GM19397 (cell line): Measurements from ENCODE around the gene CPNE2.
A peak's percentile ranks its signal among the peaks of the same experiment; 100 is the strongest.
"Not testable (repeated sequence)": the region's sequence is repeated elsewhere in the genome, so short reads cannot be mapped to it uniquely, and the experiment has no call there.

Experiments
- ATAC-seq: cut with Tn5 transposase; IDR thresholded peaks from one replicate; pipeline ENCODE4 v1.9.1; 2021; ENCODE audit warnings: mild to moderate bottlenecking, moderate library complexity; ENCODE audit not compliant: unreplicated experiment

The CPNE2 gene

DNA sequence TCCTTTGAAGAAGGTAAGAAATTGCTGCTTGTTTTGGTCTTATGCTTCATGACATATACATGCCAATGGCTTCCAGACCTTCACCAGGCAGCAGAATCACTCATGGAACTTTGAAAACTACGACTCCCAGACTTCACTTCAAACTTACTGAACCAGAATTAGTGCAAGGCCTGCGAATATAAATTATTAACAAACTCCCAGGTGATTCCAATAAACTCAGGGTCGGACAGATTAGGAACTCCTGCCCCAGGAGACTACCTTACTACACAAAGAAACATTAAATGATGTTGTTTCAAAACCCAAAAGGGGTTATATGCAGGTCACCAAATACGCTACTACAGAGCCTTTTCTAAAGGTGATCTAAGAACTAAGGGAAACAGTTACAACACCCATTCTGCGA, 73.1 kb downstream of the CPNE2 start:
- ATAC-seq, result no peak

DNA sequence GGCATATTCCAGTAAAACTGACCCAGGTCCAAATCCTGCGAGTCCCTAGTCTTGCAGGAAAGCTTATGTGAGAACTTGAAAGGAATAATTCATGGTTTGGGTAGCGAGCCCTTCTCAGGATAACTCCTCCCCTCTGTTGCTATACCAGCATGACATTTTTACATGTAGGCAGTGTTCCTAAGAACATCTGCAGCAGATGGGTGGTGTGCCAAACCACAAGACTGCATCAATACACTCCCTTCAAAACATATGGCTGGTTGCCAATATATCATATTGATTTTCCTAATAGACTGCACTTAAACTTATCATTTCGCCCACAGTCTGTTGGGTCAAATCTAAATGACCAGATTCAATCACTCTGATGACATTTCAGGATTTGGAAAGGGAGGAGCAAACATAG, 73.6 kb downstream of the CPNE2 start:
- ATAC-seq, result no peak

DNA sequence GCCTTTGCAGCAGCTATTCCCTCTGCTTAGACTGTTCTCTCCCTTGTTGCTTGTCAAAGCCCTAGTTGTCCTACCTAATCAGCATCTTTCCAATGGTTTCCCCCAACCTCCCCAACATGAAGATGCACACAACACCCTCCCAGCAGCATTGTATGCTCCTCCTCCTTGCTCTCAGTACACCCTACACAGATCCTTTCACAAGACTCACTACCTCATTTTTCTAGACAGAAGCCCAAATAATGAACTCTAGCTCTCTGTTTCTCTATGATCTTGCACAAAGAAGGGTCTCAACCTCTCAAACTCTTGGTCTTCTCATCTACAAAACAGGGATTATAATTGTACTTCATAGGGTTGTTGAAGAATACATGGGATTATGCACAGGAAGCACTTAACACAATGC, 74.1 kb downstream of the CPNE2 start:
- ATAC-seq, result no peak

DNA sequence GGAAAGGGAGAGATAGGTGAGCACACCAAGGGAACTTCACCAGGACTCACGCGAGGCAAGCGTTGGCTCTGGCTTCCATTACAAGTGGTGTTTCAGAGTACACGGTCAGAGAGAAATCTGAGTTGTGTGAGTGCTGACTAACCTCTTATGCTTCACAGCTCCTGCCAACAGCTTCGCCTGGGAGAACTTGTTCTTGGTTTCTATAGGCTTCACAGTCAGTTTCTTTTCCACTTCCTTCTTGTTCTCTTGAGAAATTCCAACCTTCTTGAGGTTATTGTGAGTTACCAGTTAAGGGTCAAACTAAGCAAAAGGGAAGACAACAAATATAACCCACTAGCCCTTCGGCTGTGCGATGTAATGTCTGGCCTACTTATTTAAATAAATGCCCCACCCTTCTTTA, 74.6 kb downstream of the CPNE2 start:
- no peak for ATAC-seq

DNA sequence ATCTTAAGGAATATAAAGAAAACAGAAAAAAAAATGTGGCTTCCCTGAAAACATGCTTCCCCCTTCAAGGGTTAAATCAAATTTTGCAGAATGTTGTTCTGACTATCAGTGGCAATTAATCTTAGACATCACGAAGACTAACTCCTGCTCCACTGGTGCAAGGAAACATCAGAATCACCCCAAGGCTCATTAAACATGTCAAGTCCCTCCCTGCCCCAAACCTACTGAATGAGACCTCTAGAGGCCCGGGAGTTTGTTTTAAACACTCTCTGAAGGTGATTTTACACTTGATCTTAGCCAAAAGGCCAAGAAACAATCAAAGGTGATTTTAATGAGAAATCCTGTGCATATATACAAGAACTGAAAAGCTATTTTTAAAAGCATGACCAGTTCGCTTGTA, 75.2 kb downstream of the CPNE2 start:
- ATAC-seq, result no peak

DNA sequence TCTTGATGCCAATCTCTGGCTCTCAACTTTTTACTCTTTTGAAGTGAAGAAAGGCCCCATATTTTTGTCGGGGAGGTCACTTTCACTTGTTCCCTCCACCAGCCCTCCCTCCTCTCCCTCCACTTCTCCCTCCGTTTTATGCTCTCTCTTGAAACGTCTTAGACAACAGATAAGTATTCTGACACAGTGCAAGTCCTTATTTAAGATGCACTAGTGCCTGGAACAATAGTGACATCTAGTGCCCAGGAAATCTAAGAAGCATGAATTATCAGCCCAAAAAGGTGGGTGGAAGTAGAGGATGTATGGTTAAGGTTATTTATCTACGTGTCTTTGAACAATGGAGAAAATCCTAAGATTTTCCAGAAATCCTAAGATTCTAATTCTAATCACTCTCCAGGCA, 75.6 kb downstream of the CPNE2 start:
- no peak for ATAC-seq

DNA sequence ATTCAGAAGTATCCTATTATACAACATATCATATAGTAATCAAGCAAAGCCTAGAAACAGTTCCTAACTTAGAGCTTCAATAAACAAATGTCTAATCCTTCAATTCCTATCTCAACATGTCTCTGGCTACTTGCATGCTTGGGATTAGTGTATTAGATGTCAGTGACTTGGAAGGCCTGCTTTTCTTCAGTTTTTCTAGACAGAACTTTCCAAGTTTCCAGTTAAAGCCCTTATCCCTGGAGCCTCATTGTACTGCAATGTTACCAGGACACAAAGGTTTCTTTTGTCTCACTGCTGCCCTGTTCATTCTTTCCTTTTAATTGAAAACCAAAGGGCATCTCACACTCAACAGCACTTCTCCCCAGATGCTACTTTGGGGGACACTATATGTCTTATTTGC, 76.9 kb downstream of the CPNE2 start:
- no peak for ATAC-seq

DNA sequence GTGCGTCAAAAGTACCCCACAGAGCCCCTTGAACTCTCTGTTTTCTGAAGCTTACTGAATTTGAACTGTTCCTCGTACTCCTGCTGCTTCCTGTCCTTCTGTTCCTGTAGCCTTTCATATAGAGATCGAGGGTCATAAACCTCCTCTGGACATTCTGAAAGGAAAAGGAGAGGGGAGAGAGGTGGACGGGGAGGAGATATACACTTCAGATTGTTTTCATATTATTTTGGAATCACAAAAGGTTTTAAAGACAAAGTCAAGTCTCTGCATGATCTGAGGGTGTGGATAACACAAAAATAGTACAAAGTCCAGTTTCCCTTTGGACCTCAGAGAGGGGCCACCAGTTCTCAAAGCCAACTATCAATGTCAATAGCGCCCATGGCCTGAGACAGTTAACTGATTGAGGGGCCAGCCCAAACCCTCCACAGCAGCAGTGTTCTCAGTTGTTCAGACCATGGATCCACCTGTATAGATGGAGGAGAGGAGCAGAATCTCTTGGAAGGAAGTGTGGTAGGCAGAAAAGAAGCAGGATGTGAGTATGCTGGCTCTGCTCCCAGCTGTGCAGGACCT, 80.4 kb downstream of the CPNE2 start:
- ATAC-seq, result no peak

DNA sequence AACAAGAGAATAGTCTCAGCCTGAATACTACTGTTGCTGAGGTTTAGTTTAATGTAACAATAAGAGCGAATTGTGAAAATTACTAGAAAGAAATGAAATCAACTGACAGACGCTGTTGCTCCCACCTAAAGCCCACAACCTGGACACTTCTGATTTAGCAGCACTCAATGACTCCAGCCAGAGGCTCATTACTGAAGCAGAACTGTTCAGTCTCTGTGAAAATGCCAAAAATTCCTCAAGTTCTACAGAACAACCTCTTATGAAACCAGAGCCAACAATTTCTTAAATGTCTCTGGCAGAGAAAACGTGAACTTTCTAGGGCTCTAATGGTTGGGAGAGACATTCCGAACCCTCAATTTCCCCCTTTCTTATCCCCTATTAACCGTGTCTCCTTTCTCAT, 83.5 kb downstream of the CPNE2 start:
- no peak for ATAC-seq

DNA sequence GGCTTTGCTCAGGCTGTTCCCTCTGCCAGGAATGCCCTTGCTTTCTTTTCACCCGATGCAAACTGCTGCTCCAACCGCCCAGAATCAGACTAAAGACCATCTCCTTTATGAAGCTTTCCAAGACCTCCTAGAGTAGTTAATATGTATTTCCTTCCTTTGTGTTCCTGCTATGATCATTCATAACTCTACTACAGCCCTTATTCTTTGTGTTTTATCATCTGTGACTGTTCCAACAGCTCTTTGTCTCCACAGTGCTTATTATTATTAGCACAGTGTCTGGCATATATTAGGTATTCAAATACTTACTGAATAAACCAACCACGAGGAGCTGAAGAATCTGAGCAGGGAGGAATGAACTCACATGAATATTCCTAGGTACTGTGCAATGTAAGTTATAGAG, 85.8 kb downstream of the CPNE2 start:
- no peak for ATAC-seq

DNA sequence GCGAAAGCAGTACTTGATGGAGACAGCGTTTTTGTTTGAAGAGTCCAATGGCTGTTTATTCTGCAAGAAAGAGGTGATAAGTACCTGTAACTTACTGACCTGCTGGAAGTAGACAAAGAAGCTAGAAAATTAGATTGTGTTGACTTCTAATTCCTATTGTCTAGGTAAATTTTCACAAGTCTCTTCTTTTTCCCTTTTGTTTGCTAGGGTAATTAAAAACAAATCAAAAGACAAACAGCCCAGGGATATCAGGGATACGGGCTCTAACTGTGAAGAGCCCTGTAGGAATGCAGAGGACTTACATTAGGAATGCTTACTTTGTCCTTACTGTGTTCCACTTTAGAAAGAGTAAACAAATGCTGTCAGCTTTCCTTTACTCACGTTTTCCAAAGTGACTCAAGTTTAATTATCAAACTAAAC, 86.4 kb downstream of the CPNE2 start:
- ATAC-seq, result no peak

DNA sequence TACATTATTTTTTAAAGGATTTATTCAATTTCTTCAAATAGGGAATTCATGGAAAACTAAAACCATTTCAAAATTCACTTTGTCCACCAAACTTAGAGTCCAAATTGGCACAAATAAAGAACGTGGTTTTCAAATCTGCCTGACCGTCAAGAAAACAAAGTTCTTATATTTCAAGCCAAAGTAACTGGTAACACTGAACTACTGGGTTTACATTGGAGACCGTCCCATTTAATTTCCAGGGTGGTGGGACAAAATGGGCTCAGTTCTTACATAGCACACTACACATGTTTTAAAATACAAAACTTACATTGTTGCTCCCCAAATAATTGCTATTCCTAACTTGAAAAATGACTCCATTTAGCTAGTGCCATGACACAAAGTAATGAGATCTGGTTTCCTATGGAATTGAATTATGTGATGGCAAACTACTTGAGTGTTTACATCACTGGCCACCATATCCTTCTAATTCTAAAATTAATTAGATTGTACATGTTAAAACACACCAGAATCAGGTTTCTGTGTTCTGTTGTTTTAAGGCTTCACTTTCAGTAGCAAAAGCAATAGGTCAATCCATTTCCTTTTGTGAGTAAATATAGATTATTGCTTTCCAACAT, 86.9 kb downstream of the CPNE2 start:
- no peak for ATAC-seq

DNA sequence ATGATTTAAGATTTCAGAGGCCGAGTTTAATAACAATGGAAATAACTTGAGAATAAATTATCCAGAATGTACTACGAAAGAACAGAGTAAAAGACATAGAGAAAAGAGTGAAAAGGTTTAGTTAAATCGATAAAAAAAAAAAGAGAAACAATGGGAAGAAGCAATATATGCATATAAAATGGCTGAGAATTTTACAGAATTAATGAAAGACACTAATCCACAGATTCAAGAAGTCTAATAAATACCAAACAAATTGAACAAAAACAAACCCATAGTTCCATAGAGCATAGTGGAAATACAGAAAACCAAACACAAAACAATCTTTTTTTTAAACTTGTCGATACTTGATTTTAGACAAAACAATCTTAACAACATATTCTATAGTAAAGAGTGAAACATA, 91.7 kb downstream of the CPNE2 start:
- ATAC-seq, result no peak

DNA sequence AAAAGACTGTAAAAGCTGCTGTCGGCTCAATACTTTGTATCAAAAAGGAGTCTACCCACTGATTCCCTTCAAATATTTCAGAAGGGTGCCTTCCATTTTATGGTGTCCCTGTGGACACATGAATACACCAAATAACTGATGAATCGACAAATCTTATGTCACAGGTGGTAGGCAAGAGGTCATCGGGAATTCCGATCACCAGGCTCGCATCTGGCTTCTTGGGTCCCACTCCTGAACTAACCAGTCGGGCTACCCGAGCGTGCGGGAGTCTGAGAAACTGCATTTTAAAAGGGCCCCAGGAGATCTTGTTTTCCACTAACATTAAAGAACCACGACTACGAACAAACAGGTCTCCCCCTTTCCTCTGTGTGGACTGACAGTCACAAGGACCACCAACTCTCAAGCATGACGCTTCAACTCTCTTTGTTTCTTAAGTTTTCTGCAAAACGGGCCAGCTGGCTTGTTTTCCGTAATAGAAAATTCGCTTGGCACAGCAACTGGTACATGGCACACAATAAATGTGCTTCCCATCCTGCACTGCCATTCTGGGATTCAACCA, 92.6 kb downstream of the CPNE2 start:
- ATAC-seq, result no peak

DNA sequence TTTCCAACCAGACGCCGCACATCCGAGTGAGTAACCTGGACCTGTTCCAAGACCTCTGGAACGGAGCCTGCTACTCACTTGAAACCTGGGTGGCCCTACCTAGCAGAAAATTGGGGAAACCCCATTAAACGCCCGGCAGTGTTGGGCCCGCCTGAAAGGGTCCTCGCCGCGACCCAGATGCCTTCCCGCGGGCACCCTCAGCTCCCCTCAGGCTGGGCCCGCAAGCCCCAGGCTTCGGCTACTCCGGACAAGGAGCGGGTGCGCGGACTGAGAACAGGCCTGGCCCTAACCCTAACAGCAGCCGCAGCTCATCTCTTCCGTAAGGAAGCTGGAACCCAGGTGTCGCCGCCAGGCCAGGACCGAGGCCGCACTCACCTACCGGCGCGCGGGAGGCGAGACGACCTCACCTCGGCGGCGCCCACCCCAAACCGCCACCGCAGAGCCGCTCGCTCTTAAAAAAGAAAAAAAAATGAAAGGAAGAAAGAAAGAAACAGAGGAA, 93.1 kb downstream of the CPNE2 start:
- peak; percentile 34 for ATAC-seq

DNA sequence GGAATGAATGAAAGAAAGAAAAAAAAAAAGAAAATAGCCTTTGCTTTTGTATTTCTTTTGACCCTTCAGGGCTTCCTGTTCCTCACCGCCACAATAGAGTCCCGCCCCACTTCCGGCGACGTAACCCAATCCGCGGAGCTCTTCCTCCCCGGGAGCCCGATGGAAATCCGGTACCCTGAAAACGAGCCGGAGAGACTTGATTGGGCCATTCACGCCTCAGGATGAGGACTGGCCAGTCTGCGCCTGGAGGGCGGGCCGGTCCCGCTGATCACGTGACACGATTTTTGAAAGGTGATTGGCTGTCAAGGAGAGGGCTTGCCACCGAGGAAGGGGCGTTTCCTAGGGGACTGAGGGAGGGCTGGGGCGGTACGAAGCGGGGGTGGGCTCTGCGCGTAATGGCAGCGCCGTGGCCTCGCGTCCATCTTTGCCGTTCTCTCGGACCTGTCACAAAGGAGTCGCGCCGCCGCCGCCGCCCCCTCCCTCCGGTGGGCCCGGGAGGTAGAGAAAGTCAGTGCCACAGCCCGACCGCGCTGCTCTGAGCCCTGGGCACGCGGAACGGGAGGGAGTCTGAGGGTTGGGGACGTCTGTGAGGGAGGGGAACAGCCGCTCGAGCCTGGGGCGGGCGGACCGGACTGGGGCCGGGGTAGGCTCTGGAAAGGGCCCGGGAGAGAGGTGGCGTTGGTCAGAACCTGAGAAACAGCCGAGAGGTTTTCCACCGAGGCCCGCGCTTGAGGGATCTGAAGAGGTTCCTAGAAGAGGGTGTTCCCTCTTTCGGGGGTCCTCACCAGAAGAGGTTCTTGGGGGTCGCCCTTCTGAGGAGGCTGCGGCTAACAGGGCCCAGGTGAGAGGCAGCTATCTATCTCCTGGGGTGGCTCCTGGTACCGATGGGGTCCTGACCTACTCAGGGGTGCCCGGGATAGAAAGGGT, 93.8 kb downstream of the CPNE2 start, which contains the start of the genes PSME3IP1 and RSPRY1:
Gene PSME3IP1, minus strand, starts transcription at position 95 of the 927 bp plus-strand sequence. CDS start 12,185 bp downstream, outside the sequence.
Gene RSPRY1, plus strand, starts transcription at position 385 of the 927 bp plus-strand sequence. CDS start 18,330 bp downstream, outside the sequence.
- peak; percentile 88 for ATAC-seq

DNA sequence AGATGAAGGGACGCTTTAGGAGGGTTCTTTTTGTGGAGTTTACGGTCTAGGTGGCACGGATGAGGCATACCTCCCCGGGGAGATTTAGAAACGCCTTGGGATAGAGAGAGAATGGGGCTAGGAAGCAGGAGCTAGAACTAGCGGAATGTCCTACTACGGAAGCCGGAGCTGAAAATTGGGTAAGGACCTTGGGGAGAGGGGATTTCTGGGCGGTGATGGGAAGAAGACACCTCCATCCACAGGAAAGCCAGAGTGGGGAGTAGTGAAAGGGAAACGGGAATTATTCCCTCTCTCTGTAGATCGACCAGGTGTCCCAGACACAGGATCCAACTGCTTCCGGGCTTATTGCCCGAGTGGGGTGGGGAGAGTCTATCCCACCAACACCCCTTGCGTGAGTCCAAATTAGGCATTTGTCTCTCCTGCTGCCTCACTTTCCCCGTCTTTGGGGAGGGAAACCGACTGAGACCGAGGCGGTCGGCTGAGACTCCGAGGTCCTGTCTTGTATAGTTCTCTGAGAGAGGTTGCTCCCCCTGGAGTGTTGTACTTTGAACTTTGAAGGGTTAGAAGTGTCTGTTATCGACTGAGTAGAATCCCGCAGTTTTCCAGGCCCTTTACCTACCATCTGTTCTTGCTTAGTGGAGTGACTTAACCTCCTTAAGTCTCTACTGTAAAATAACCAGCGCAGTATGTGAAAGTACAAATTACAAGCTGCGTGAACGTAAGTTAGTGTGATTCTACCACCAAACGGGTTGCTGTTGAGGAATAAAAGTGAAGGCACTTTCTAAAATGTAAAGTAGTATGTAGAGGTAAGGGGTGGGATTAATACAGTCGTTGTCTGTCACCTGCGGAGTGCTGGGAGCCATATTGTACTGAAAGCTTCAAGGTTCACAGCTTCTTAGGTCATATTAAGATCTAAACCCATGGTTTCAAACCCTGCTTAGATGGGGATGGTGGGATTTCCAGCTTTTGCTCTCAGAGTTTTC, 94.8 kb downstream of the CPNE2 start:
- no peak for ATAC-seq

DNA sequence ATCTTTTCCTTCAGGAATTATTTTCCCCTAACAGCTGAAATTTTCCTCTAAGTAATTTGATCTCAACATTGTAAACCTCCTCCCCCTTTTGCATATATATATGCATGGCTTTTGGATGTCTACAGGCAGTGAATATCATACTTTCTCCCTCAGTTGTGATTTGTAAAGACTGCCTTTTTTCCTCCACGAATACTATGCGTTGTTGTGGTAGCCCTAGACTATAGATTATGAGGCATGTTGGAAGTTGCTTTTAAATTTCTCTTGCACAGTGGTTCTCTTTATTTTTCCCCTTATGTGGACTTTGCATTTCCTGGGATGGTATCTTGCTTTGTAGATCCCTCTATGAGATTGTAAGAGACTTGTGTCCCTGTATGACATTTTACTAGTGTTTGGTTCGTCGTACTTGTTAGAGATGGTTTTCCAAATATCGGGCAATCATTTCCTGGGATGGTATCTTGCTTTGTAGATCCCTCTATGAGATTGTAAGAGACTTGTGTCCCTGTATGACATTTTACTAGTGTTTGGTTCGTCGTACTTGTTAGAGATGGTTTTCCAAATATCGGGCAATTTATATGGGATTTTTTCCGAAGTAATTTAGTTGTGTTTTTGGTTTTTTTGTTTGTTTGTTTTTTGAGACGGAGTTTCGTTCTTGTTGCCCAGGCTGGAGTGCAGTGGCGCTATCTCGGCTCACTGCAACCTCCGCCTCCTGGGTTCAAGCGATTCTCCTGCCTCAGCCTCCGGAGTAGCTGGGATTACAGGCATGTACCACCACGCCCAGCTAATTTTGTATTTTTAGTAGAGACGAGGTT, 95.7 kb downstream of the CPNE2 start:
- not testable (repeated sequence) for ATAC-seq

DNA sequence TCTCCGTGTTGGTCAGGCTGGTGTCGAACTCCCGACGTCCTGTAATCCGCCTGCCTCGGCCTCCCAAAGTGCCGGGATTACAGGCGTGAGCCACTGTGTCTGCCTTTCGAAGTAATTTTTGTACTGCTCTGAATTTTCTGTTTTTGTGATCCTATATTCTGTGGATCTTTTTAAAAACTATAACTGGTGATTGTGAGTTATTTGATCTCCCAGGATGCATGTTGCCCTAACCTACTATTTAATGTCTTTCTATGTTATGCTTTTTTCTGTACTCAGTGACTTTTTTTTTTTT, 96.3 kb downstream of the CPNE2 start:
- ATAC-seq, result no peak
